SU-DHL-6 (cell line): ENCODE measurements around the gene RNF32.

ENCODE experiments used
- H2AFZ ChIP-seq: fragments of 200-600 bp; sonication (generic); 2 replicates; pipeline ENCODE4 v1.6.1; 2014; ENCODE audit warnings: low read depth, mild to moderate bottlenecking, moderate library complexity, mixed read lengths, antibody characterized with exemption, low read length; ENCODE audit not compliant: severe bottlenecking
- H3F3A ChIP-seq: fragments of 200-600 bp; shearing (Covaris generic); 2 replicates; pipeline ENCODE4 v1.6.0; 2016; ENCODE audit warnings: antibody characterized with exemption, mild to moderate bottlenecking; ENCODE audit not compliant: insufficient read depth
- H3K27ac ChIP-seq: fragments of 200-600 bp; sonication (generic); 2 replicates; pipeline ENCODE4 v1.5.1; 2016; ENCODE audit warnings: low read depth, mild to moderate bottlenecking, low read length, moderate library complexity, mixed read lengths
- H3K27me3 ChIP-seq: fragments of 200-600 bp; sonication (generic), shearing (Covaris generic); 2 replicates; pipeline ENCODE4 v1.6.0; 2014; ENCODE audit warnings: mild to moderate bottlenecking, low read length
- H3K36me3 ChIP-seq: fragments of 200-600 bp; sonication (generic); 2 replicates; pipeline ENCODE4 v1.6.1; 2014; ENCODE audit warnings: mild to moderate bottlenecking, low read length, mixed read lengths
- H3K4me2 ChIP-seq: fragments of 300-600, 200-600 bp; shearing (Covaris generic), sonication (generic); 2 replicates; pipeline ENCODE4 v1.6.0; 2014; ENCODE audit warnings: low read length, low read depth, mild to moderate bottlenecking; ENCODE audit not compliant: poor library complexity, severe bottlenecking
- H3K4me3 ChIP-seq: fragments of 200-600 bp; sonication (generic); 2 replicates; pipeline ENCODE4 v1.5.1; 2014; ENCODE audit warnings: antibody characterized with exemption, low read length, mild to moderate bottlenecking, mixed read lengths; ENCODE audit not compliant: insufficient read depth, poor library complexity, severe bottlenecking
- H3K79me2 ChIP-seq: fragments of 200-600 bp; sonication (generic); 2 replicates; pipeline ENCODE4 v1.6.1; 2014; ENCODE audit warnings: mild to moderate bottlenecking, low read length, moderate library complexity; ENCODE audit not compliant: insufficient read depth
- H3K9ac ChIP-seq: fragments of 200-600 bp; sonication (generic); 2 replicates; pipeline ENCODE4 v1.7.0; 2014; ENCODE audit warnings: mild to moderate bottlenecking, low read length
- H3K9me2 ChIP-seq: fragments of 200-600 bp; sonication (generic); replicated peaks from 2 replicates; pipeline ENCODE4 v1.6.1; 2014; ENCODE audit warnings: low read length; ENCODE audit not compliant: insufficient read depth
- H3K9me3 ChIP-seq: fragments of 200-600 bp; sonication (generic); 2 replicates; pipeline ENCODE4 v1.6.1; 2014; ENCODE audit warnings: low read length, mixed read lengths; ENCODE audit not compliant: insufficient read depth
- H4K20me1 ChIP-seq: fragments of 200-600 bp; sonication (generic); 2 replicates; pipeline ENCODE4 v1.6.1; 2014; ENCODE audit warnings: low read depth, mild to moderate bottlenecking, antibody characterized with exemption, low read length, moderate library complexity, mixed read lengths
- CTCF ChIP-seq: fragments of 200-600 bp; sonication (generic); IDR thresholded peaks from one replicate; pipeline ENCODE4 v1.5.1; 2017; ENCODE audit warnings: antibody characterized with exemption, mild to moderate bottlenecking, low read length, moderate library complexity; ENCODE audit not compliant: insufficient read depth, poor library complexity, severe bottlenecking
- EZH2phosphoT487 ChIP-seq: fragments of 200-600 bp; sonication (generic), shearing (Covaris generic); conservative IDR thresholded peaks from 2 replicates; pipeline ENCODE4 v1.6.1; 2018; ENCODE audit warnings: mild to moderate bottlenecking, antibody characterized with exemption, low read length, moderate library complexity, mixed read lengths

Gene RNF32

GRCh38 chr7:156621652-156622051, 18.9 kb upstream of the RNF32 start:
- TF ChIP-seq CTCF (no peak), EZH2phosphoT487 (no peak)
- Histone ChIP-seq H3K4me3 (no peak overlapping the region), H3K79me2 (no peaks in the 10 kb centered on the region), H3K9me2 (no peaks in the 10 kb centered on the region), H3K36me3 (no peaks in the 10 kb centered on the region), H4K20me1 (no peaks in the 10 kb centered on the region), H3F3A (no peaks in the 10 kb centered on the region), H3K4me2 (no peak overlapping the region), H3K27me3 (no peaks in the 10 kb centered on the region), H2AFZ (no peak overlapping the region), H3K9ac (no peak overlapping the region), H3K9me3 (no peaks in the 10 kb centered on the region), H3K27ac (no peak overlapping the region)

- Histone ChIP-seq H4K20me1 (no peaks in the 10 kb centered on the region), H3K27me3 (no peaks in the 10 kb centered on the region), H3F3A (no peaks in the 10 kb centered on the region), H3K9me2 (no peaks in the 10 kb centered on the region), H3K79me2 (no peaks in the 10 kb centered on the region), H3K4me2 (no peak overlapping the region), H2AFZ (no peak overlapping the region), H3K9ac (no peak overlapping the region), H3K36me3 (no peaks in the 10 kb centered on the region), H3K4me3 (no peak overlapping the region), H3K27ac (no peak overlapping the region), H3K9me3 (no peaks in the 10 kb centered on the region)
- TF ChIP-seq EZH2phosphoT487: no peak
- TF ChIP-seq CTCF: no peak
Measured at GRCh38 chr7:156625580-156625979, 15.0 kb upstream of the RNF32 start.

- no peaks in the 10 kb centered on the region for H3K9me3 ChIP-seq
- no peaks in the 10 kb centered on the region for H3K9me2 ChIP-seq
- H3K4me2 ChIP-seq: no peak overlapping the region
- no peaks in the 10 kb centered on the region for H3K79me2 ChIP-seq
- H3K36me3 ChIP-seq: no peaks in the 10 kb centered on the region
- TF ChIP-seq CTCF (no peak), EZH2phosphoT487 (no peak)
- no peak overlapping the region for H3K9ac ChIP-seq
- H4K20me1 ChIP-seq: no peaks in the 10 kb centered on the region
- no peak overlapping the region for H3K27ac ChIP-seq
- no peak overlapping the region for H3K4me3 ChIP-seq
- H2AFZ ChIP-seq: no peak overlapping the region
- H3K27me3 ChIP-seq: no peaks in the 10 kb centered on the region
- no peaks in the 10 kb centered on the region for H3F3A ChIP-seq
Measured at GRCh38 chr7:156626220-156626895, 14.2 kb upstream of the RNF32 start.
